ENCODE measurements around the gene HECA.
A peak's percentile ranks its signal among the peaks of the same experiment; 100 is the strongest.

- TF ChIP-seq CTCF (conservative IDR thresholded peaks at IDR 0.05; ENCODE audit: low read depth, low read length) (peak; percentile 20; the same call in 1 of the 2 replicates), RCOR1 (IDR thresholded peaks at IDR 0.05; ENCODE audit: insufficient replicate concordance, low read length) (no peak), BHLHE40 (IDR thresholded peaks at IDR 0.05; ENCODE audit: low read depth, low read length) (no peak), RFX5 (IDR thresholded peaks at IDR 0.05; ENCODE audit: low read depth, low read length) (no peak), POLR2A (IDR thresholded peaks at IDR 0.05; ENCODE audit: low read depth, low read length) (no peak), NFE2L2 (IDR thresholded peaks at IDR 0.05; ENCODE audit: low read depth, low read length) (no peak), MXI1 (IDR thresholded peaks at IDR 0.05; ENCODE audit: borderline replicate concordance, low read depth, low read length) (no peak), SMC3 (IDR thresholded peaks at IDR 0.05; ENCODE audit: low read depth, low read length) (no peak), USF2 (IDR thresholded peaks at IDR 0.05; ENCODE audit: low read depth, low read length) (no peak), MAZ (IDR thresholded peaks at IDR 0.05; ENCODE audit: borderline replicate concordance, low read depth, low read length) (no peak), RAD21 (IDR thresholded peaks at IDR 0.05; ENCODE audit: low read length) (0 out of 2 replicates have a peak, but pooled peaks have one; percentile 11)
These were observed 25.3 kb upstream of the HECA start for GRCh38 chr6:139109558-139109957.
